ENCODE measurements around the gene TAF11L3.
"Not testable (repeated sequence)": the region's sequence is repeated elsewhere in the genome, so short reads cannot be mapped to it uniquely, and the experiment has no call there.

TAF11L3 gene

DNA sequence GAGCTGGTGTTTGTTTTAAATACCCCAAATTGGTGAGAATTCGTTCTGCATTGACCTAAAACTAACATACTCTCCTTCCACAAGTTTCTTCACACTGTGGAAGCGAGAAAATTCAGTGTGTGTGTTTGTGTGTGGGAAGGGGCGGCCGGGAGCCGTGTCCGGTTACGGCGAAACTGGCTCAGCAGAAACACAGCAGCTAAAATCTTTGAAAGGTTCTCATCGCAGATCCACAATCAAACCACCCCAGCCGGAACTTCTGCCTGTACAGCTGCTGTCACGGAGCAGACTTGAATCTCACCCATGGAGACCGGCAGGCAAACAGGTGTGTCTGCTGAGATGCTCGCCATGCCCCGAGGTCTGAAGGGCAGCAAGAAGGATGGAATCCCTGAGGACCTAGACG, at the start of gene TAF11L3:
Gene TAF11L3, plus strand, starts transcription at position 301 of the 400 bp plus-strand sequence.
- DNase-seq = not testable (repeated sequence)

DNA sequence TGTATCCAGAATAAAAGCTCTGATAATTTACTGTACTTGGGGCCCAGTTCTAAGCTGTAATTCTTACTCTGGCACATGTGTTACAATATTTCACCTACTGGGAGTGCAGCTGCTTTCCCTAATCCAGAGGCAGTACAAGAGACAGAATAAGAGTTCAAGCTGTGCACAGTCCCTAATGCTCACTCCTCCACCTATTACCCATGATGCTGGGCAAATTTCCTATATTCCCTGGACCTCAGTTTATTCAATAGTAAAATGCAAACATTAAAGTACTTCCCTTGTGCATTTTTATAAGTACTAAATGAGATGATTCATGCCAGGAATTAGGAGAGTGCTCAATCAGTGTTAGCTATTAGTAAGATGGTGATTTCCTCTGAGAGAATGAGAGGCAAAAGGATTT, 48.1 kb upstream of the TAF11L3 start:
- no peak for TF ChIP-seq POLR2A (IDR thresholded peaks at IDR 0.05; ENCODE audit: low read length)
- no peak for TF ChIP-seq GATA1 (IDR thresholded peaks at IDR 0.05; ENCODE audit: low read depth, low read length)
- DNase-seq = no peak

DNA sequence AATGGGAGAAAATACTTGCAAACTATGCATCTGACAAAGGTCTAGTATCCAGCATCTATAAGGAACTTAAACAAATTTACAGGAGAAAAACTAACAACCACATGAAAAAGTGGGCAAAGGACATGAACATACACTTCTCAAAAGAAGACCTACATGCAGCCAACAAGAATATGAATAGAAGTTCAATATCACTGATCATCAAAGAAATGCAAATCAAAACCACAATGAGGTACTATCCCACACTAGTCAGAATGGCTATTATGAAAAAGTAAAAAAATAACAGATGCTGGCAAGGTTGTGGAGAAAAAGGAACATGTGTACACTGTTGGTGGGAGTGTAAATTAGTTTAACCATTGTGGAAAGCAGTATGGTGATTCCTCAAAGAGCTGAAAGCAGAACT, 43.1 kb upstream of the TAF11L3 start:
- not testable (repeated sequence) for DNase-seq

DNA sequence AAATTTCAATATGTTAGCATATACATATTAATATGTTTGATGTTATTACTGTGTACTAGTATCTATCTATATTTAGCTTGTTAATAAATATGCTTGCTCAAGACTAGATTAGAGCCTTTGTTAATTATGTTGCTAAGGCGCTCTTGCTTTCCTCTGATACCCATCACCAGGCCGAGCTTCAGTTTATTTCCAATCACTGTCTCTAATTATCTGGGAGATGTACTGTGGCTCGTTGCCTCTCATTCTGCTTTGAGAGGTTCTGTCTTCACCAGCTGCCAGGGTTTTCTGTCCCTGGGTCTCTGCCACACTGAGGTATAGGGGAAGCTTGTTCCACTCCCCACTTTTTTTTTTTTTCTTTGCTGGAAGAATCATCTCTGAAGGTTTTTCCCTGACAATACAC, 41.1 kb upstream of the TAF11L3 start:
- DNase-seq = no peak
- TF ChIP-seq POLR2A (IDR thresholded peaks at IDR 0.05; ENCODE audit: low read length) (no peak), GATA1 (IDR thresholded peaks at IDR 0.05; ENCODE audit: low read depth, low read length) (no peak)

DNA sequence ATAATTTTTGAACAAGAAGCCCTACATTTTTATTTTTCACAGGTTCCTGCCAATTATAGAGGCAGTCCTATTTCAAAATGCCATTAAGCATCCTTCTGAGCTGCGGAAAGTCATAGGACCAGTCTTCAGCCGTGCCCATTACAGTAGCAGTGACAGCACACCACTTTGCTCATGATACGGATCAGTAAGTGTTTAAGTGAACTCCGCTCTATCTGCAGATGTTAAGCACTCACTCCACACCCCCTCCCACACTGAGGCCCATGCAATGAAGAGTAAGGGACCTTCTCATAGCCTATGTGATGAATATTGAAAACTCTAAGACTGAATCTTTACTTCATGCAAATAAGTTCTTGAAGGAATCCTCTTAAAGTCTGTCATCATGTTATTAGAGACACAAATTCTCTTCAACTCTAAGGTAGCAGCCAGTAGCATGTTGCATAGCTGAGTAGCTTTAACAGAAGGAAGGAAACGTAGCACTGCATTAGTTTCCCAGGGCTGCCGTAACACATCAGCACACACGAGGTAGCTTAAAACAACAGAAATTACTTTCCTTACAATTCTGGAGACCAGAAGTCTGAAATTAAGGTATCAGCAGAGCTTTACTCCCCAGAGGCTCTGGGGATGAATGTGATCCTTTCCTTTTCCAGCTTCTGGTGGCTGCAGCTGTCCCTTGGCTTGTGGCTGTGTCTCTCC, 40.4 kb upstream of the TAF11L3 start:
- TF ChIP-seq GATA1 (IDR thresholded peaks at IDR 0.05; ENCODE audit: low read depth, low read length) (no peak), POLR2A (IDR thresholded peaks at IDR 0.05; ENCODE audit: low read length) (no peak)
- DNase-seq = no peak

DNA sequence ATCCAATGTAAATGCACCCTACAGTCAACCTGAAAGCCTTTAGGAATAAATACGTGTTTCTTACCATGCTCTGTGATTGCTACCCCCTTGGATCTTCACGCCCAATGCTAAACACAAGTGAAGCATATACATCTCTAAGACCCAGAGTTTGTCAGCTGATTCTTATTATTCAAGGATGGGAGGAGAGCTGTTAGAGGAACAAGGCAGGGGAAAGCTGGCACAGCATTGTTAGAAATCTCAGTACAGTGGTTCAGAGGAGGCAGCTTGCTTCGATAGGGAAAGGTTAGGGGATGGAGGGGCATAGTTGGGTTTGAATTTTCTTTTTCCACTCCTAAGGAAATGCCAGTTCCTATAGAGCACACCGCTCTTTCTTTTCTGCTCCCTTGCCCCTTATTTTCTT, 36.8 kb upstream of the TAF11L3 start:
- TF ChIP-seq POLR2A (IDR thresholded peaks at IDR 0.05; ENCODE audit: low read length) (no peak), GATA1 (IDR thresholded peaks at IDR 0.05; ENCODE audit: low read depth, low read length) (no peak)
- DNase-seq = no peak

DNA sequence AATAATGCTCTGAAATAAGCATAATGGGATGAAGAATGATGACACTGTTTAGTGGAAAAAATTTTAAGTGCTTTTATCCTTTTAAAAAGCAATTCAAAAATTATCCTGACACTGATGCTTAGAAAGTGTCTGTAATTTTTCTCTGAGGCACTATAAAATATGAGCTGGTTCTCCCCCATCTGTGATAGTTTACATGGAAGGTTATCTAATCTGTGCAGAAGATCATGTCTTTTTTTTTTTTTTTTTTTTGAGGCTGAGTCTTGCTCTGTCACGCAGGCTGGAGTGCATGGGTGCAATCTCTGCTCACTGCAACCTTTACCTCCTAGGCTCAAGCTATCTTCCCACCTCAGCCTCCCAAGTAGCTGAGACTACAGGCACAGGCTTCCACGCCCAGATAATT, 35.4 kb upstream of the TAF11L3 start:
- peak in 1 of 2 experiments; percentile 8 for DNase-seq
- no peak for TF ChIP-seq GATA1 (IDR thresholded peaks at IDR 0.05; ENCODE audit: low read depth, low read length)
- no peak for TF ChIP-seq POLR2A (IDR thresholded peaks at IDR 0.05; ENCODE audit: low read length)

DNA sequence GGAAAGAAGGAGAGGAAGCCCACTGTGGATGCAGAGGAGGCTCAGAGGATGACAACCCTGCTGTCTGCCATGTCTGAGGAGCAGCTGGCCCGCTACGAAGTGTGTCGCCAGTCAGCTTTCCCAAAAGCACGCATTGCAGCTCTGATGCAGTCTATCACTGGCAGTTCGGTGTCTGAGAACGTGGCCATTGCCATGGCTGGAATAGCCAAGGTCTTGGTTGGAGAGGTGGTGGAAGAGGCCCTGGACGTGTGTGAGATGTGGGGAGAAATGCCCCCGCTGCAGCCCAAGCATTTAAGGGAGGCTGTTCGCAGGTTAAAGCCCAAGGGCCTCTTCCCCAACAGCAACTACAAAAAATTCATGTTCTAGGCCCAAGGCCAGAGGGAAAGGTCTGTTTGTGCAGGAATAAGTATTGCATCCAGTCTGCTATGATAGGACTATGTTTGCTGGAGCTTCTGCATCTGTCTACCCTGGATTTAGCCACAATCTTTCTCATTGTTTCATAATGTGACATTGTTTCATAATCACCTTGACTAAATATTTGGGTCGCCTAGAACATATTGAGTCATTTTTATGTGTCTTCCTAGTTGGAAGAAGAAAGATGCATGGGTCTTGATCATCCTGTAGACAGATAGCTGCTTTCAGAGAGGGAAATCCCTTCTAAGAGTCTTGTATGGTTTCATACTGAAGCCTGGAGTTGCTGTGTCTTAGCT, 31.5 kb upstream of the TAF11L3 start:
- DNase-seq = not testable (repeated sequence)

DNA sequence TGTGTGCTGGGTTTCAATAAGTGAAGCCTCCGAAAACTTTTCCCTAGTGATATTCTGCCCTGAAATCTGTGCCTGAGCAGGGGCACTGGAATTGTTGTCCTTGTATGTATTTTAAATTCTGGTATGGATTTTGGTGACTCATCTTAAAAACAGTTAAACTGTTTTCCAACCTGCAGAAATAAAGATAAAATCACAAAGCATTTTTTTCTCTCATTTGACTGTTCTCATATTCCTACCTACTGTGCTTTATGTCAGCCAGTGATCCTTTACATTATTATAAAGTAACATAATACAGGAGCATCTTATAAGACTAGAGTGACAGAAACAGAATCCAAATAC, 31.0 kb upstream of the TAF11L3 start:
- DNase-seq = no peak

DNA sequence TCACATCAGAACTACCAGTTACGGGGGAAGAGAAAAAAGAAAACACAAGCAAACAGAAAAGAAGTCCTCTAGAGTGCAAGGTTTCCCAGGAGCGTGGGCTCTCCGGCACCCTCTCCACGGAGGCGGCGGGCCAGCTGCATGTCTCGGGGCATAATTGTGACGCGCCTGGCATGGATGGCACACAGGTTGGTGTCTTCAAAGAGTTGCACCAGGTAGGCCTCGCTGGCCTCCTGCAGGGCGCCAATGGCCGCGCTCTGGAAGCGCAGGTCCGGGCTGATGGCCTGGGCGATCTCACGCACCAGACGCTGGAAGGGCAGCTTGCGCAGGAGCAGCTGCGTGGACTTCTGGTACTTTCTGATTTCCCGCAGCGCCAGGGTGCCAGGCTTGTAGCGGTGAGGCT, 26.9 kb upstream of the TAF11L3 start:
- DNase-seq = not testable (repeated sequence)

More for the DNA sequence above, 31.0 kb upstream of the TAF11L3 start:
- TF ChIP-seq GATA1 (IDR thresholded peaks at IDR 0.05; ENCODE audit: low read depth, low read length) (no peak), POLR2A (IDR thresholded peaks at IDR 0.05; ENCODE audit: low read length) (no peak)

DNA sequence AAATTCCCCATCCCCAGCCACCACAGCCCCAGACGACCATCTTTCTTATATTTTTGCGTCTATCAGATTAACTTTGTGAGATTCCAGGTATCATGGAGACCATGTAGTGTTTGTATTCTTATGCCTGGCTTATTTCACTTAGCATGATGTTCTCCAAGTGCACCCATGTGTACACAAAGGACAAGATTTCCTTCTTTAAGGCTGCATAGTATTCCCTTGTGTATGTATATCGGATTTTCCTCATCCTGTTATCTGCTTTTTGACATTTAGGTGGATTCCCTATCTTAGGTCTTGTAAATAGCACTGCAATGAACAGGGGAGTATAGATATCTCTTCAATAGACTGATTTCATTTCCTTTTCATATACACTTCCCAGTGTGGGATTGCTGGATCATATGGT, 25.4 kb upstream of the TAF11L3 start:
- TF ChIP-seq POLR2A (IDR thresholded peaks at IDR 0.05; ENCODE audit: low read length) (no peak), GATA1 (IDR thresholded peaks at IDR 0.05; ENCODE audit: low read depth, low read length) (no peak)
- DNase-seq = no peak

DNA sequence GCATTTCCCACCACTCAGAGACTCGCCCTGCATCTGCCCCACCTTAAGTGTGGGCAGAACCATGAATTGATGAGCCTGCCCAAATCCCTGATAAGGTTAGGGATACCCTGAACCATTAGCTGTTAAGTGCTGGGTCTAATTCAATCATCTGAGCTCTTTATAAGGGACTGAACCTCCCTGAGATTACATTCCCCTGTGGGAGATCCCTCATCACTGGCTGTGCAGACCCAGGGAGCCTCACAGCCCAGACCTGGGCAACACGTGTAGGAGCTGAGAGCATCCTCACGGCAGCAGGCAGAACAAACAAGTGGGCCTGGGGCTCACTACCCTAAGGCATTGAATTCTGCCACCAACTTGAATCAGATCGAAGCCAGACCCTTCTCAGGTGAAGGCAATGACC, 20.7 kb upstream of the TAF11L3 start:
- no peak for DNase-seq
- TF ChIP-seq GATA1 (IDR thresholded peaks at IDR 0.05; ENCODE audit: low read depth, low read length) (no peak), POLR2A (IDR thresholded peaks at IDR 0.05; ENCODE audit: low read length) (no peak)

DNA sequence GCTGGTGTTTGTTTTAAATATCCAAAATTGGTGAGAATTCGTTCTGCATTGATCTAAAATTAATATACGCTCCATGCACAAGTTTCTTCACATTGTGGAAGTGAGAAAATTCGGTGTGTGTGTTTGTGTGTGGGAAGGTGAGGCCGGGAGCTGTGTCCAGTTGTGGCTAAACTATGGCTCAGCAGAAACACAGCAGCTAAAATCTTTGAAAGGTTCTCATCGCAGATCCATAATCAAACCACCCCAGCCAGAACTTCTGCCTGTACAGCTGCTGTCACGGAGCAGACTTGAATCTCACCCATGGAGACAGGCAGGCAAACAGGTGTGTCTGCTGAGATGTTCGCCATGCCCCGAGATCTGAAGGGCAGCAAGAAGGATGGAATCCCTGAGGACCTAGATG, 20.2 kb upstream of the TAF11L3 start, which contains the start of gene TAF11L2:
Gene TAF11L2, plus strand, starts transcription at position 301 of the 400 bp plus-strand sequence.
- DNase-seq = not testable (repeated sequence)

DNA sequence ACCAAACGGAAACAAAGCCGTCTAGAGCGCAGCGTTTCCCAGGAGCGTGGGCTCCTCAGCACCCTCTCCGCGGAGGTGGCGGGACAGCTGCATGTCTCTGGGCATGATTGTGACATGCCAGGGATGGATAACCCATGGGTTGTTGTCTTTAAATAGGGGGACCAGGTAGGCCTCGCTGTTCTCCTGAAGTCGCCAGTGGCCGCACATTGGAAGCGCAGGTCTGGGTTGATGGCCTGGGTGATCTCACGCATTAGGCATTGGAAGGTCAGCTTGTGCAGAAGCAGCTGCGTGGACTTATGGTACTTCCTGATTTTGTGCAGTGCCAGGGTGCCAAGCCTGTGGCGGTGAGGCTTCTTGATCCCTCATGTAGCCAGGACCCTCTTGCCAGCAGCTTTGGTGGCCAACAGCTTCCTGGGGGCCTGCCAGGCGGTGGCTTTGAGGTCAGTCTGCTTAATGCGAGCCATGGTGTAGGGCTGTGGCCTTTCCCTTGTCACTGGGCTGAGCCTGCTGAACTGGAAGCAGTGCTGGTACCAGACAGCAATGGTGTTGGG, 6.3 kb upstream of the TAF11L3 start:
- no peak for DNase-seq
- no peak for TF ChIP-seq POLR2A (IDR thresholded peaks at IDR 0.05; ENCODE audit: low read length)
- TF ChIP-seq GATA1 (IDR thresholded peaks at IDR 0.05; ENCODE audit: low read depth, low read length) = no peak

DNA sequence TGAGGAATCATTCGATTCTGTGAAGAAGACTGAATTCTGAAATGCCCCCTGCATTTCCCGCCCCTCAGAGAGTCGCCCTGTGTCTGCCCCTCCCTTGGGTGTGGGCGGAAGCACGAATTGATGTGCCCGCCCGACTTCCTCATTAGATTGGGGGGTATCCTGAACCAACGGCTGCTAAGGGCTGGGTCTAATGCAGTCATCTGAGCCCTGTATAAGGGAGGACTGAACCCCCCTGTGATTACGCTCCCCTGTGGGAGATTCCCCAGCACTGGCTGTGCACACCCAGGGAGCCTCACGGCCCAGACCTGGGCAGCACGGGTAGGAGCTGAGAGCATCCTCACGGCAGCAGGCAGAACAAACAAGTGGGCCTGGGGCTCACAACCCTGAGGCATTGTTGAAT, 641 bp upstream of the TAF11L3 start:
- DNase-seq = not testable (repeated sequence)

DNA sequence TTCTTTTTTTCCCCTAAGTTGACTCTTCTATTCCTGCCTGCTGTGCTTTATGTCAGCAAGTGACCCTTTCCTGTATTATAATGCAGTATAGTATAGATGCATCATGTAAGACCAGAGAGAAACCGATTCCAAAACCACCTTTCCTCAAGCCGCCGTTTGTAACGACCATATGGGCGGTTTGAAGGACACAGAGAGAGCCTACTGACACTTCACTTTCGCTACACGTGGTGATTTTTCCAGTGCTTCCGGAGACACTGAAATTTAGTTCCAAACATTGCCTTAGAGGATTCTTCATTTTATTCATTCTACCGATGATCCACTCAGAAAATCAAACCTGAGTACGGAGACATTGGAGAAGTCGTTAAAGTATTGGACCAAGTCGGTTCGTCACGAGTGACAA, 1.3 kb downstream of the TAF11L3 start:
- not testable (repeated sequence) for DNase-seq

DNA sequence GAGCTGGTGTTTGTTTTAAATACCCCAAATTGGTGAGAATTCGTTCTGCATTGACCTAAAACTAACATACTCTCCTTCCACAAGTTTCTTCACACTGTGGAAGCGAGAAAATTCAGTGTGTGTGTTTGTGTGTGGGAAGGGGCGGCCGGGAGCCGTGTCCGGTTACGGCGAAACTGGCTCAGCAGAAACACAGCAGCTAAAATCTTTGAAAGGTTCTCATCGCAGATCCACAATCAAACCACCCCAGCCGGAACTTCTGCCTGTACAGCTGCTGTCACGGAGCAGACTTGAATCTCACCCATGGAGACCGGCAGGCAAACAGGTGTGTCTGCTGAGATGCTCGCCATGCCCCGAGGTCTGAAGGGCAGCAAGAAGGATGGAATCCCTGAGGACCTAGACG, 3.3 kb downstream of the TAF11L3 start, which contains the start of gene TAF11L4:
Gene TAF11L4, plus strand, starts transcription at position 301 of the 400 bp plus-strand sequence.
- DNase-seq = not testable (repeated sequence)

DNA sequence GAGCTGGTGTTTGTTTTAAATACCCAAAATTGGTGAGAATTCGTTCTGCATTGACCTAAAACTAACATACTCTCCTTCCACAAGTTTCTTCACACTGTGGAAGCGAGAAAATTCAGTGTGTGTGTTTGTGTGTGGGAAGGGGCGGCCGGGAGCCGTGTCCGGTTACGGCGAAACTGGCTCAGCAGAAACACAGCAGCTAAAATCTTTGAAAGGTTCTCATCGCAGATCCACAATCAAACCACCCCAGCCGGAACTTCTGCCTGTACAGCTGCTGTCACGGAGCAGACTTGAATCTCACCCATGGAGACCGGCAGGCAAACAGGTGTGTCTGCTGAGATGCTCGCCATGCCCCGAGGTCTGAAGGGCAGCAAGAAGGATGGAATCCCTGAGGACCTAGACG, 6.8 kb downstream of the TAF11L3 start, which contains the start of gene TAF11L5:
Gene TAF11L5, plus strand, starts transcription at position 301 of the 400 bp plus-strand sequence.
- DNase-seq = not testable (repeated sequence)

DNA sequence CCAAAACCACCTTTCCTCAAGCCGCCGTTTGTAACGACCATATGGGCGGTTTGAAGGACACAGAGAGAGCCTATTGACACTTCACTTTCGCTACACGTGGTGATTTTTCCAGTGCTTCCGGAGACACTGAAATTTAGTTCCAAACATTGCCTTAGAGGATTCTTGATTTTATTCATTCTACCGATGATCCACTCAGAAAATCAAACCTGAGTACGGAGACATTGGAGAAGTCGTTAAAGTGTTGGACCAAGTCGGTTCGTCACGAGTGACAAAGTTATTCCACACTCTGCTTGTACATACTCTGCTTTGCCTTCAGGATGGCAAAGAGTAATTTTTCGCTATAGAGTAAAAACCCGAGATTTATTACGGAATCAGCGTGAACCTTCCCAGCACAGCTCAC, 8.3 kb downstream of the TAF11L3 start:
- not testable (repeated sequence) for DNase-seq

DNA sequence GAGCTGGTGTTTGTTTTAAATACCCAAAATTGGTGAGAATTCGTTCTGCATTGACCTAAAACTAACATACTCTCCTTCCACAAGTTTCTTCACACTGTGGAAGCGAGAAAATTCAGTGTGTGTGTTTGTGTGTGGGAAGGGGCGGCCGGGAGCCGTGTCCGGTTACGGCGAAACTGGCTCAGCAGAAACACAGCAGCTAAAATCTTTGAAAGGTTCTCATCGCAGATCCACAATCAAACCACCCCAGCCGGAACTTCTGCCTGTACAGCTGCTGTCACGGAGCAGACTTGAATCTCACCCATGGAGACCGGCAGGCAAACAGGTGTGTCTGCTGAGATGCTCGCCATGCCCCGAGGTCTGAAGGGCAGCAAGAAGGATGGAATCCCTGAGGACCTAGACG, 10.2 kb downstream of the TAF11L3 start, which contains the start of gene TAF11L6:
Gene TAF11L6, plus strand, starts transcription at position 301 of the 400 bp plus-strand sequence.
- DNase-seq = not testable (repeated sequence)

Measured in erythroblast (primary cell).